GM21717 (cell line): ENCODE data around the gene NDUFA3.

Experiments used
- ATAC-seq: cut with Tn5 transposase; IDR thresholded peaks from one replicate; pipeline ENCODE4 v1.9.1; 2021; ENCODE audit warnings: mild to moderate bottlenecking, moderate library complexity; ENCODE audit not compliant: unreplicated experiment

NDUFA3 gene

DNA sequence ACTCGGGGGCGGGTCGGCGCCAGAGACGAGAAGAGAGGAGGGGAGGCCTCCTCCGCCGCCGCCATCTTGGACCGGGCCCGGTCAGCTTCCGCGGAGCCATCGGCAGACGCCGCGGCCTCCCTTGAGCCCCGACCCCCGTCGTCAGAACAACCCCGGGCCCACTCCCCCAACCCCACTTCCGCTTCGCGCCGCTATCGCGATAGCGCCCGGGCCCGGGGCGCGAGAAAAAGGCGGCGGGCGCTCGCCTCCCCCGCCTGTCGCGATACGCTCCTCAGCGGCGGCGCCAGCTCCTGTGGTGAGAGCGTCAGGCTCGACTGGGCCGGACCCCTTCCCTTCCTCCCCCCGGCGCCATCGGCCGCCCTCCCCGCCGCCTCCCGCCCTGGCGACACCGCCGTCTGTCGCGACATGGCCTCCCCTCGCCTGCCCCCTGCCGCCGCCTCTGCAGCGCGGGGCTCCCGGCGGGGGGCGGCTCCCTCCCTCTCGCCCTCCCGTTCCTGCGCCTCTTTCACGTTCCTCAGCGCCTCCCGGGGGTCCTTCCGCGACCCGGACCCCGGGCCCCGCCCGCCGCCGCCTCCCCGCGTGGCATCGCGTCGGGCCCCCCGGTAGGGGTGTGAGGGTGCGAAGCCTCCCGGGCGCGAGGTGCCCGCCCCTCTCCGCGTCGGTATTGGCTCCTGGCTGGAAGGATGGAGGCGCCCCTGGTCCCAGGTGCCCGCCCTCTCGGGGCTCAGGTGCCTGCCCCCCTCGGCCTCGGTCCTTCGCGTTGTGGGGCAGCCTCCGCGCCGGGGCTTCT is 35.2 kb downstream of the NDUFA3 start, which contains the start of gene CNOT3:
Gene CNOT3, plus strand, starts transcription at position 64 of the 790 bp plus-strand sequence. CDS start 5,217 bp downstream, outside the sequence.
- ATAC-seq, result no peak

DNA sequence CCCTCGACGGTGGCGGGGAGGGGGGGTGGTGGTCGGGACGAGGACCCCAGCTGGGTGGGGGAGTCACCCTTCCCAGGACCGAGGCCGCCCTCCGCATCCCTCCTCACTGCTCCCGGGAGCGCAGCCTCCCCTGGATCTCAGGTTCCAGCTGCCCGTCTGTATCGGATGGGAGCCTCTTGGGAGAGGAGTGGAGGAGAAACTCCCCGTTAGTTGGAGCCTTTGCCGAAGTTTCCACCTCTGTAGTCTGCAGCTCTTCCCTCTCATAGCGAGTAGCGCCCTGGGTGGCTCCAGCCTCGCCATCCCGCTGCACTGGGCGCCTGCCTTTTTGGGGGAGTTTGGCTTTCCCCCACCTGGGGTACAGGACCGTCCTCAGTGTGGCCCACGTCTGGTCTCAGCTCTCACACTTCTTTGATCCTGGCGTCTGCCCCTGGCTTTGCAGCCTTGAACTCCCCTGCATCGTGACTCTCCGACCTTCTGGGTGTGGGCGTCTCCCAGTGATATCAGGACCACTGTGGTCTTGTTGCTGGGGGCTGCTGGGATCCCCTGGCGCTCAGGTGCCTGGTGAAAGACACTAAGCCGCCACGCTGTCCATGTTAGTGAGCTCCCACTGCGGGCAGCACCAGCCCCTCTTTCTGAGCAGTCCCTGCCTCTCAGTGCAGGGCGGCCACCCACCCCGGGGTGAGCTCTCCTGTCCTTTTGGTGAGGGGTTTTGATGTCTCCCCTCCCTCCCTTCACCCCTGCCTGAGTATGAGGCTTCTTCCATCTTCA is 36.0 kb downstream of the NDUFA3 start:
- ATAC-seq, result no peak

- ATAC-seq, result no peak
Observed at GRCh38 chr19:54141356-54141755, 38.7 kb downstream of the NDUFA3 start.

- ATAC-seq, result no peak
Observed at GRCh38 chr19:54142166-54142780, 39.6 kb downstream of the NDUFA3 start.

DNA sequence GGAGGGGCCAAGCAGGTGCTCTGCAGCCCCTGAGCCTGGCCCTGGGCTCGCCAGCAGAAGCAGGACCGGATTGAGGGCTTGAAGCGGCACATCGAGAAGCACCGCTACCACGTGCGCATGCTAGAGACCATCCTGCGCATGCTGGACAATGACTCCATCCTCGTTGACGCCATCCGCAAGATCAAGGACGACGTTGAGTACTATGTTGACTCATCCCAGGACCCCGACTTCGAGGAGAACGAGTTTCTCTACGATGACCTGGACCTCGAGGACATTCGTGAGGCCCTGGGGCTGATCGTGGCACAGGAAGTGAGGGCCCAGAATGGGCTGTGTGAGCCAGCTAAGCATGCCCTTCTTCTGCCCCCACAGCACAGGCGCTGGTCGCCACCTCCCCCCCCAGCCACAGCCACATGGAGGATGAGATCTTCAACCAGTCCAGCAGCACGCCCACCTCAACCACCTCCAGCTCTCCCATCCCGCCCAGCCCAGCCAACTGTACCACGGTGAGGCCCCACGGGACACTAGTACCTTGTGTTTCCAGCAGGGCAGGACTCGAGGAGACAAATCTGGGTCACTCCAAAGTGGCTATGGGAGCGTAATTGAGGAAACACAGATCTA is 43.0 kb downstream of the NDUFA3 start:
- ATAC-seq, result no peak

GRCh38 chr19:54147676-54148075 is 45.0 kb downstream of the NDUFA3 start:
- no peak for ATAC-seq

DNA sequence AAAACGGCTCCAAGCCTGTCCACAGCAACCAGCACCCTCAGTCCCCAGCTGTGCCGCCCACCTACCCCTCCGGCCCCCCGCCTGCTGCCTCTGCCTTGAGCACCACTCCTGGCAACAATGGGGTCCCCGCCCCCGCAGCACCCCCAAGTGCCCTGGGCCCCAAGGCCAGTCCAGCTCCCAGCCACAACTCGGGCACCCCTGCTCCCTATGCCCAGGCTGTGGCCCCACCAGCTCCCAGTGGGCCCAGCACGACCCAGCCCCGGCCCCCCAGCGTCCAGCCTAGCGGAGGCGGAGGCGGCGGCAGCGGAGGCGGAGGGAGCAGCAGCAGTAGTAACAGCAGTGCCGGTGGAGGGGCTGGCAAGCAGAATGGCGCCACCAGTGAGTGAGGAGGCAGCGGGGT is 45.5 kb downstream of the NDUFA3 start:
- no peak for ATAC-seq

- ATAC-seq, result no peak
Observed at GRCh38 chr19:54149021-54149812, 46.6 kb downstream of the NDUFA3 start.

DNA sequence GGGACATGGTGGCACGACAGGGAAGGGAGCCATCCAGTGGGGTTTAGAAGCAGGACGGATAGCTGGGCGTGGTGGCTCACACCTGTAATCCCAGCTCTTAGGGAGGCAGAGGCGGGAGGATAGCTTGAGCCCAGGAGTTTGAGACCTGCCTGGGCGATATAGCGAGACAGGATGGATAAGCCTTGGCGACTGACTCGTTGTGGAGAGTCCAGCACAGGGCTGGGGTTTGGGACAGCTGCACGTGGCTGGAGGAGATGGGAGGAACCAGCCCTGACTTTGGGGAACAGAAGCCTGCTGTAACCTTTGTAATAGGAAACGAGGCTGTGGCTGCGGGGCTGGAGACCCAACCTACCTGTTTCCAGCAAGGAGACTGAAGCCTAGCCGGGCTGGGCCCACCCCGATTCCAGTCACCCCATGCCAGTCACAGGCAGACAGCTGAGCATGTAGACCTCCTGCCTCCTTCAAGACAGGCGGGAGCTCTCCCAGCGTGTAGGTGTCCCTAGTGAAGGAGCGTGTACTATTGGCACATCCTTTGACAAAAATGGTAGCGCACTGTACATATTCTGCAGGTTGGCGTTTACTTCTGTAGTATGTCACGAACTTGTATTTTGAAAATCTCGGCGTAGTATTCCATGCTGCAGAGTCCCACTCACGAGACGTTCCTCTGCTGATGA is 48.8 kb downstream of the NDUFA3 start:
- no peak for ATAC-seq

DNA sequence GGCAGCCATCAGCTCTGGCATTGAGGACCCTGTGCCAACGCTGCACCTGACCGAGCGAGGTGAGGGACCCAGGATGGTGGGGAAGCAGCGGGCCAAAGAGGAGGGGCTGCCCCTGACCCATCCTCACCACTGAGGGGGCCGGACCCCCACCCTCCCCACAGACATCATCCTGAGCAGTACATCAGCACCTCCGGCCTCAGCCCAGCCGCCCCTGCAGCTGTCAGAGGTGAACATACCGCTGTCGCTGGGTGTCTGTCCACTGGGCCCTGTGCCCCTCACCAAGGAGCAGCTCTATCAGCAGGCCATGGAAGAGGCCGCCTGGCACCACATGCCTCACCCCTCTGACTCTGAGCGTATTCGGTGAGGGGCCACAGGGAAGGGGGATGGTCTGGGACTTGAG is 49.6 kb downstream of the NDUFA3 start:
- no peak for ATAC-seq

DNA sequence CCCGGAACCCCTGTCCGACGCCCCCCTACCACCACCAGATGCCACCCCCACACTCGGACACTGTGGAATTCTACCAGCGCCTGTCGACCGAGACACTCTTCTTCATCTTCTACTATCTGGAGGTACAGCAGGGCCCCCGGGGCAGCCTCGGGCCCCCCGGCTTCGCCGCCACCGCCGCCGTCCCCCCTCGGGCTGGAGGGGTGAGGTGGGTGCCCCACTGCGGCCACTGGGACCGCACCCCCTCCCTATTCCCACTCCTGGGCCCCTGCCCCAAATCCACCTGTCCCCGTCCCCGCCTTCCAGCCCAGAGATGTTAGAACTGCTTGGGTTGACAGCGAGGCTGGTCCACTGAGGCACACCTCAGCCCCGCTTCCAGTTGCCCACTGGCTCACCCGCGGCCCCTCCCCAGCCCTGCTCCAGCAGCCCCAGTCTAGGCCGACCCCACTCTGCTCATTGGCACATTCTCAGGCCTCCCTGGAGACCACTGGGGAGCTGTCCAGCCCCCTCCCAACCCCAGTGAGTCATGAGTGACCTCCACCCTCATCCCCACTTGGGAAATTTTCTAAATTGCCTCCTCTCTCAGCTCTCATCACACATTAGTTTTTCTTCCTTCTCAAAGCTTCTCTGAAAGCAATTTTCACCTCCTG is 50.3 kb downstream of the NDUFA3 start:
- ATAC-seq, result no peak

GRCh38 chr19:54153731-54154326 is 51.2 kb downstream of the NDUFA3 start:
- no peak for ATAC-seq

GRCh38 chr19:54154603-54155345 is 52.1 kb downstream of the NDUFA3 start:
- no peak for ATAC-seq

- ATAC-seq, result no peak
Observed at GRCh38 chr19:54155694-54156093, 53.0 kb downstream of the NDUFA3 start.

DNA sequence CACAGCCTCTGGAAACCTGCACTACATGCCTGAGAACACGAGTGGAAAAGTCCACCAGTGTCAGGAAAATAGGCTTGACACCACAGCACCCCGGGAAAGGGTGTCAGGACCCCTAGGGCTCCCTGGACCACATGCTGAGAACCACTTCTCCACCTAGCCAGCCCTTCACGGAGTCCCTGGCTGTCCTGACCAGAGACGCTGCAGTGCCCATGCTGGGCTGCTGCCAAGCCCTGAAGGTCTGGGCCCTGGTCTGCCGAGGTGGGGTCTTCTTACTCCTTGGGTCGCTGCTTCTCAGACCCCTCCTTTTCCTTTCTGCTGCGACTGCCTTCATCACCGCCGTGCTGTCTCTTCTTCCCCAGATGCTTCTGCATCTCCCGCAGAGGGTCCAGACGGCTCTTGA is 53.8 kb downstream of the NDUFA3 start:
- no peak for ATAC-seq

GRCh38 chr19:54156953-54157352 is 54.3 kb downstream of the NDUFA3 start:
- ATAC-seq, result no peak
